Gastrocnemius medialis (tissue), 4 donors: ENCODE data around the gene UNC5C.
"Not testable (repeated sequence)": the region's sequence is repeated elsewhere in the genome, so short reads cannot be mapped to it uniquely, and the experiment has no call there.

Experiments used
- POLR2A ChIP-seq, 2 donors: fragments of 450-650 bp; IDR thresholded peaks; one replicate each; pipeline ENCODE4 v1.6.1; 2017; ENCODE audit warnings: antibody characterized with exemption in 2 of 2, mild to moderate bottlenecking in 2 of 2, moderate library complexity in 2 of 2
- TF ChIP-seq, protein P1 (sequence below), 5 experiments: fragments of 450-650 bp in 3 of 5; fragments of 200-600 bp in 2 of 5; sonication (generic) in 2 of 5; IDR thresholded peaks in 4 of 5; conservative IDR thresholded peaks in 1 of 5; 1 replicate in 4 of 5; 2 replicates in 1 of 5; pipeline ENCODE4 v1.5.1; 2016 to 2019; ENCODE audit warnings: antibody characterized with exemption in 5 of 5, mild to moderate bottlenecking in 3 of 5, moderate library complexity in 3 of 5

DNA sequence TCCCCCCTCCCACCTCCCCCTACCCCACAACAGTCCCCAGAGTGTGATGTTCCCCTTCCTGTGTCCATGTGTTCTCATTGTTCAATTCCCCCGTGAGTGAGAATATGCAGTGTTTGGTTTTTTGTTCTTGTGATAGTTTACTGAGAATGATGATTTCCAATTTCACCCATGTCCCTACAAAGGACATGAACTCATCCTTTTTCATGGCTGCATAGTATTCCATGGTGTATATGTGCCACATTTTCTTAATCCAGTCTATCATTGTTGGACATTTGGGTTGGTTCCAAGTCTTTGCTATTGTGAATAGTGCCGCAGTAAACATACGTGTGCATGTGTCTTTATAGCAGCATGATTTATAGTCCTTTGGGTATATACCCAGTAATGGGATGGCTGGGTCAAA is 377.4 kb downstream of the UNC5C start:
- TF ChIP-seq, protein P1, sequence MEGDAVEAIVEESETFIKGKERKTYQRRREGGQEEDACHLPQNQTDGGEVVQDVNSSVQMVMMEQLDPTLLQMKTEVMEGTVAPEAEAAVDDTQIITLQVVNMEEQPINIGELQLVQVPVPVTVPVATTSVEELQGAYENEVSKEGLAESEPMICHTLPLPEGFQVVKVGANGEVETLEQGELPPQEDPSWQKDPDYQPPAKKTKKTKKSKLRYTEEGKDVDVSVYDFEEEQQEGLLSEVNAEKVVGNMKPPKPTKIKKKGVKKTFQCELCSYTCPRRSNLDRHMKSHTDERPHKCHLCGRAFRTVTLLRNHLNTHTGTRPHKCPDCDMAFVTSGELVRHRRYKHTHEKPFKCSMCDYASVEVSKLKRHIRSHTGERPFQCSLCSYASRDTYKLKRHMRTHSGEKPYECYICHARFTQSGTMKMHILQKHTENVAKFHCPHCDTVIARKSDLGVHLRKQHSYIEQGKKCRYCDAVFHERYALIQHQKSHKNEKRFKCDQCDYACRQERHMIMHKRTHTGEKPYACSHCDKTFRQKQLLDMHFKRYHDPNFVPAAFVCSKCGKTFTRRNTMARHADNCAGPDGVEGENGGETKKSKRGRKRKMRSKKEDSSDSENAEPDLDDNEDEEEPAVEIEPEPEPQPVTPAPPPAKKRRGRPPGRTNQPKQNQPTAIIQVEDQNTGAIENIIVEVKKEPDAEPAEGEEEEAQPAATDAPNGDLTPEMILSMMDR (IDR thresholded peaks at IDR 0.05 in 4 of 5, conservative IDR thresholded peaks at IDR 0.05 in 1 of 5): not testable (repeated sequence)
- TF ChIP-seq POLR2A (IDR thresholded peaks at IDR 0.05): not testable (repeated sequence)
